GM21526 (cell line): Measurements from ENCODE around the gene TUBE1.

Source experiments
- ATAC-seq: cut with Tn5 transposase; IDR thresholded peaks from one replicate; pipeline ENCODE4 v1.9.1; 2021; ENCODE audit warnings: moderate library complexity; ENCODE audit not compliant: unreplicated experiment, low FRiP score

Gene TUBE1

GRCh38 chr6:112038268-112038667 lies 49.0 kb downstream of the TUBE1 start:
- no peak for ATAC-seq

DNA sequence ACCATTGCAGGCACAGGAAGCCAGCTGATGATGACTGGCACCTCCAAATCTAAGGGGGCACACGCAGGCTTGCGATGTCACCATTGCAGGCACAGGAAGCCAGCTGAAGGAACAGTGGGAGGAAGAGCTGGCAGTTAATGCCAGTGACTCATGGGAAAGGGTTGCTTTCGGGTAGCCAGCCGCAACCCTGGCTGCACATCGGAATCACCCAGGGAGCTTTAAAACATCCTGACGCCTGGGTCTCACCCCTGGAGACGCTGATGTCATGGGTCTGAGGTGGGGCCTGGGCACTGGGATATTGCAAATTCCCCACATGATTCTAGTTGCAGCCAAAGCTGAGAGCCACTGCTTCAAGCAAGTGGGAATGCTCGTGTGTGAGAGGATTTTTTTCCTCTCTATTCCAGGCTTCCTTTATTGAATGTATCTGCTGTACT lies 49.5 kb downstream of the TUBE1 start:
- no peak for ATAC-seq

DNA sequence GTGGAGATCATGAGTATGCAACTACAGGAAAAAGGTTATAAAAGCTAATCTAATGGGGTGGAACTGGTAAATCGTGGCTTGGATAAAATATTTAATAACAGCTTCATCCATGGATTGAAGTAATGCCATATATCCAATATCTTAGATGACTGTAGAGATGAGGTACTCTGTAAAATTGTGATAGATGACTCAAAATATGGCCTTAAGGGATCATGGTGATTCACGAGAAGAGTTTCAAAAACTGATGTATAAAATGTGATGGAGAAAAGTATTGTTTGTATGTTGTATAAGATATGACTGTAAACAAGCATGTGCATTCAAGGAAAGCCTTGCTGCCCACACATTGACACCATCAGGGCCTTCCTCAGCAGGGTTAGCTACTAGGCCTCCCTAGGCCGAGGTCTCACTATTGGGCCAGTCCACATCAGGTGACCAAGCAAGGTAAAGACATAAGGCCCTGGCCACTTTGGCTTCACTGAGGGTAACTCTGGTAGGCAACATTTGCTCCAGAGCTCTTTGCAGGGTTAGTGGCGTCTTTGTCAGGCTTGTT lies 51.1 kb downstream of the TUBE1 start:
- no peak for ATAC-seq

- ATAC-seq = no peak
Measured at GRCh38 chr6:112034616-112034995, 52.7 kb downstream of the TUBE1 start.

- no peak for ATAC-seq
Measured at GRCh38 chr6:112033791-112034615, 53.3 kb downstream of the TUBE1 start.

- ATAC-seq = no peak
Measured at GRCh38 chr6:112032728-112033127, 54.6 kb downstream of the TUBE1 start.

GRCh38 chr6:112031960-112032359 lies 55.3 kb downstream of the TUBE1 start:
- no peak for ATAC-seq

- ATAC-seq = no peak
Measured at GRCh38 chr6:112030961-112031660, 56.2 kb downstream of the TUBE1 start.

- ATAC-seq = no peak
Measured at GRCh38 chr6:112030206-112030960, 56.9 kb downstream of the TUBE1 start.

DNA sequence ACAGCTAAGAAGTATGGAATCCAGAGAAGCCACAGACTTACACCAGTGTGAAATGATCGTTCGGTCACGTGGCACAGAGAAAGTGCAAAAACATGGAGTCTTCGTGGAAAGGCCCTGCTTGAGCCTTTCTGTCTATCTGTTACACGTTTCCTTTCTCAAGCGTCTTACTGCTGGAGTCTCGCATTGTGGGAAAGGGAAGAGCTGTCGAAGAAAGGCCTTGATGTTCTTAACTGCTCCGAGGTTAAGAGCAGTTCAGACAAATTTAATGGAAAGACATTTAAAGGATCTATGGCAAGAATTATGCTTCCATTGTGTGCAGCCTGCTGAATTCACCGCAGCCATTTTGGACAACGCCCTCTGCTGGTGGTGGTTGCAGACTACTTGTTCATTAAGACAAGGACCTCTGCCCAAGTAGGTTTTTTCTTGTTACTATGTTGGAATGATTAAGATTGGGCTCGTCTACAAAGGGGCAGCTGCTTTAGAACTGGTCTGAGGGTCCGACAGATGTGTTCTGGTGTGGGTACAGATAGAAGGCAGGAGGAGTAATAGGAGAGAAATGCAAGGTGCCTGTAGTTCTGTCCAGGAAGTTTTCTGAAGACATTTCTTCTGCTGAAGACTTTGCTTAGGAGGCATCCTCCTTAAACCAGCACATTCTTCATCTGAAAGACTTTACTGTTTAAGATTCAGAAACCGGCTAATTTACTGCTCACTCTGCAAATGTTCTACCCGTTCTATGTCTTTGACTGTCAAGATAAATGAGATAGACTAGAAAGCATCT lies 58.0 kb downstream of the TUBE1 start:
- ATAC-seq = peak; percentile 58

DNA sequence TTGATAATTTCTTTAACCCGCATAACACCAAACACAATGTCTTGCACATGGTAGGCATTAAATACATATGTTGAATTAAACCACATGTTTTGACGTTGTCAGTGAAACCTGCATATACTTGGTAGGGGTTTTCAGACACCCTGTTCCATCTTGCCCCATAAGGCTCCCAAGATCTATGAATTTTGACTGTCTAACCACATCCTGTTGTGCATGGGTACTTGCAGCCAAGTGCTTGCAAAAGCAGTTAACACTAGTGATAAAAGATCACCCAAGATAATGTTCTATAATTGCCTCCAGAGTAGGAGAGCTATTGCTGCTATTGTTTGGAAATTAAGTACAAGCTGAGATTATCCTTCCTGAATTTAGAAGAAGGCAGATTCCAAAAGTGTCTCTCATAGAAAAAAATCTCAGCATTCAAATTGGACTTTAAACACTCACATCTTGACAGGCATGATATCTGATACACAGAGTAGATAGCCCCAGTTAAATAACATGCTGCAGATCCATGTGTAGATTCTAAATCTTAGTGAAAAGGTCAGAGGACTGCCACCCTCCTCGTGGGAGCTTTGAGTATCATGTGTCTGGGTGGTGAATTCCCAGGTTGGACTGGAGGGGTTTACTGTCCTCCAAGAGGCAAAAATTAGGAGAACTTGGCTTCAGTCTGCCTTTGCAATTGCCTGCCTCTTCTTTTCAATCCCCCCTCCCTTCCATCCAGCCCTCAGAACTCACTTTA lies 59.2 kb downstream of the TUBE1 start:
- peak; percentile 55 for ATAC-seq

GRCh38 chr6:112026933-112027332 lies 60.3 kb downstream of the TUBE1 start:
- no peak for ATAC-seq

DNA sequence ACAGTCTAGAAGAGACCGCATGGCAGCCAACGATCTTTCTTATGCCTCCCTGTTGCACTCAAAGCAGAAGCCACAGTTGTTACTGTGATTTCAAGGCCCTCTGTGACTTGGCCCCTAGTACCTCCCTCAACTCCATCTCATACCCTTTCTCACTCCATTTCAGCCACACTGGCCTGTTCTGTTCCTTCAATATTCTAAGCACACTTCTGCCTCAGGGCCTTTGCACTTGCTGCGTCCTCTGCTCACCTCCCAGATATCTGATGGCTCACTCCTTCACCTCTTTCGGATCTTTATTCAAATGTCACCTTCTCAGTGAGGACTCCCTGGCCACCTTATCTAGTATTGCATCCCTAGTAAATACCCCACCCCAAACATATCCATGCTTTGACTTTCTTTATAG lies 62.8 kb downstream of the TUBE1 start:
- no peak for ATAC-seq

DNA sequence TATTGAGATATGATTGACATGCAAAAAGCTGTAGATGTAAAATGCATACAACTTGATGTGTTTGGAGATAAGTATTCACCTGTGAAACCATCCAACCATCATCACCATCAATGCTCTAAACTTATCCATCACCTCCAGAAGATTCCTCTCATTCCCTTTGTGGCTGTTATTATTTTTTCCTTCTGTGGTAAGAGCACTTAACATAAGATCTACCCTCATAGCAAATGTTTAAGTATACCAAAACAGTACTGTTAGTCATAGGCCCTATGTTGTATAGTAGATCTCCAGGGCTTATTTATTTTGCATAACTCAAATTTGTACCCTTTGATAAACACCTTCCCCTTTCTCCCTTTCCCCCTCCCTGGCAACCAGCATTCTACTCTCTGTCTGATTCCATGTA lies 64.5 kb downstream of the TUBE1 start:
- no peak for ATAC-seq

DNA sequence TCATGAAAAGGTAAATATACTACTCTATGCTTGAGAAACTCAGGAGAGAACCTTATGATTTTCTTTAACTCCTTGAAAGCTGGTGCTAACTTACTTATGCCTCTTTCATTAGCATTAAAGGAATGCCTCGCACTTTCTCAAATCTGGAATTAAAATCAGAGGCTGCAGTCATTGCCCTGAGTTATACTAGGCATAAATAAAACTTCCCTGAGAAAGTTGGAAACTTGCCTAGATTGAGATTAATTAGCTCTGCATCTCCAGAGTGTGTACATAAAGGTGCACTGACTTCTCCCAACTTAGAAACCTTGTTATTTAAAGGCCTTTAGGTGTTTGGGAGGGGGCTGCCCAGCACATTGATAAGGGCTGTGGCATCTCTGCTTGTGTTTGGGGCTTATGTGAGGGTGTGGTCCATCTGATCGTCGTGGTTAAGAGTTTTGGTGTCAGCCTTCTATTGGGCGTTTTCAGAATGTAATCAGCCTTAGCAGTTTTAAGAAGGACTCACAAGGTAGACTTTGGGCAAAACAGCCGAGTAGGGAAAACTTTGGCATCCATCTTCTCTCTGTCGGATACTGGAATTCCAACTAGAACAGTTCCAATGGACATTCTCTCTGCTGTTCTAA lies 65.5 kb downstream of the TUBE1 start:
- ATAC-seq = no peak
